Ascending aorta (tissue), 2 donors: ENCODE data around the gene PPM1J. TPM values are rescaled to one million over a fixed set of nuclear protein-coding genes. Genes with fewer than 3 reads are reported as not detected.
"Not testable (repeated sequence)": the region's sequence is repeated elsewhere in the genome, so short reads cannot be mapped to it uniquely, and the experiment has no call there.

Experiments used
- DNase-seq, 2 donors: peaks; one replicate each; pipeline ENCODE4 v3.0.0-alpha.2; 2019; ENCODE audit warnings: low spot score in 2 of 2
- H3K27ac ChIP-seq, 2 donors: fragments of 200-600 bp; sonication (generic); one replicate each; pipeline ENCODE4 v1.5.1; 2016 to 2017; ENCODE audit warnings: mild to moderate bottlenecking in 1 of 2
- H3K27me3 ChIP-seq: fragments of 200-600 bp; sonication (generic); one replicate; pipeline ENCODE4 v1.5.1; 2017
- H3K36me3 ChIP-seq, 2 donors: fragments of 200-600 bp; sonication (generic); one replicate each; pipeline ENCODE4 v1.5.1; 2016
- H3K4me1 ChIP-seq, 2 donors: fragments of 200-600 bp; sonication (generic); one replicate each; pipeline ENCODE4 v1.5.1; 2016 to 2017; ENCODE audit warnings: mild to moderate bottlenecking in 1 of 2
- H3K4me3 ChIP-seq, 2 donors: fragments of 200-600 bp; sonication (generic); one replicate each; pipeline ENCODE4 v1.5.1; 2016 to 2017; ENCODE audit warnings: mild to moderate bottlenecking in 1 of 2
- H3K9me3 ChIP-seq, 2 donors: fragments of 200-600 bp; sonication (generic); one replicate each; pipeline ENCODE4 v1.5.1; 2016
- intact Hi-C: fragments of 100-400 bp; cut with DNase I; formaldehyde crosslinking; loops from one replicate; pipeline ENCODE4 v1.15.1; 2023
- total RNA-seq: library from RNA; depleted of rRNA; stranded (reverse); fragments of >200 nt; gene quantifications from one replicate; pipeline ENCODE4 v1.1.0, GENCODE V29; 2016
- TF ChIP-seq, protein P1 (sequence below), 3 experiments: fragments of 200-600 bp in 2 of 3; fragments of 450-650 bp in 1 of 3; sonication (generic) in 2 of 3; IDR thresholded peaks; one replicate each; pipeline ENCODE4 v1.5.1; 2016 to 2019; ENCODE audit warnings: antibody characterized with exemption in 3 of 3, mild to moderate bottlenecking in 1 of 3, moderate library complexity in 1 of 3

Gene PPM1J
- total RNA-seq, 1 donor from 2014 or later: 10.0 TPM

DNA sequence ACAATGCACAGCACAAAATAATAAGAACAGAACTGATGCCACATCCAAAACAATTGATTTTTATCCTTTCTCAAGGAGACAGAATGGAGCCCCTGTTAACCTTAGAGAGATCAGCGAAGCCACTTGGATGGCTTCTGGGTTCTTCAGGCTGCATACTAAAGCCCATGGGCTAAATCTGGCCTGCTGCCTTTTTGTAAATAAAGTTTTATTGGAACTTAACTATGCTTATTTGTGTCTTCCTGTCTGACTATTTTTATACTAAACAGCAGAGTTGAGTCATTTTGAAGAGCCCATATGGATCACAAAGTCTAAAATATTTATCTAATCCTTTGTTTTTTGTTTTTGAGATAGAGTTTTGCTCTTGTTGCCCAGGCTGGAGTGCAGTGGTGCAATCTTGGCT lies 16.3 kb upstream of the PPM1J start:
- Histone ChIP-seq H3K4me1 (no peaks in the 10 kb centered on the region), H3K4me3 (no peak overlapping the region), H3K36me3 (no peaks in the 10 kb centered on the region), H3K9me3 (no peaks in the 10 kb centered on the region), H3K27ac (no peak overlapping the region), H3K27me3 (no peaks in the 10 kb centered on the region)
- TF ChIP-seq, protein P1, sequence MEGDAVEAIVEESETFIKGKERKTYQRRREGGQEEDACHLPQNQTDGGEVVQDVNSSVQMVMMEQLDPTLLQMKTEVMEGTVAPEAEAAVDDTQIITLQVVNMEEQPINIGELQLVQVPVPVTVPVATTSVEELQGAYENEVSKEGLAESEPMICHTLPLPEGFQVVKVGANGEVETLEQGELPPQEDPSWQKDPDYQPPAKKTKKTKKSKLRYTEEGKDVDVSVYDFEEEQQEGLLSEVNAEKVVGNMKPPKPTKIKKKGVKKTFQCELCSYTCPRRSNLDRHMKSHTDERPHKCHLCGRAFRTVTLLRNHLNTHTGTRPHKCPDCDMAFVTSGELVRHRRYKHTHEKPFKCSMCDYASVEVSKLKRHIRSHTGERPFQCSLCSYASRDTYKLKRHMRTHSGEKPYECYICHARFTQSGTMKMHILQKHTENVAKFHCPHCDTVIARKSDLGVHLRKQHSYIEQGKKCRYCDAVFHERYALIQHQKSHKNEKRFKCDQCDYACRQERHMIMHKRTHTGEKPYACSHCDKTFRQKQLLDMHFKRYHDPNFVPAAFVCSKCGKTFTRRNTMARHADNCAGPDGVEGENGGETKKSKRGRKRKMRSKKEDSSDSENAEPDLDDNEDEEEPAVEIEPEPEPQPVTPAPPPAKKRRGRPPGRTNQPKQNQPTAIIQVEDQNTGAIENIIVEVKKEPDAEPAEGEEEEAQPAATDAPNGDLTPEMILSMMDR (IDR thresholded peaks at IDR 0.05): no peak
- no peak for DNase-seq
- intact Hi-C loops: no loop called here

- Histone ChIP-seq H3K27me3 (no peaks in the 10 kb centered on the region), H3K4me3 (no peak overlapping the region), H3K27ac (no peak overlapping the region), H3K9me3 (no peaks in the 10 kb centered on the region), H3K36me3 (no peaks in the 10 kb centered on the region), H3K4me1 (no peaks in the 10 kb centered on the region)
- DNase-seq: no peak
- TF ChIP-seq, protein P1 (IDR thresholded peaks at IDR 0.05): no peak
- intact Hi-C loops: no loop called here
These were observed 14.8 kb upstream of the PPM1J start for GRCh38 chr1:112729909-112730308.

- H3K4me3 ChIP-seq, intact Hi-C loops, DNase-seq: not testable (repeated sequence)
These were observed 13.9 kb upstream of the PPM1J start for GRCh38 chr1:112729011-112729410.

DNA sequence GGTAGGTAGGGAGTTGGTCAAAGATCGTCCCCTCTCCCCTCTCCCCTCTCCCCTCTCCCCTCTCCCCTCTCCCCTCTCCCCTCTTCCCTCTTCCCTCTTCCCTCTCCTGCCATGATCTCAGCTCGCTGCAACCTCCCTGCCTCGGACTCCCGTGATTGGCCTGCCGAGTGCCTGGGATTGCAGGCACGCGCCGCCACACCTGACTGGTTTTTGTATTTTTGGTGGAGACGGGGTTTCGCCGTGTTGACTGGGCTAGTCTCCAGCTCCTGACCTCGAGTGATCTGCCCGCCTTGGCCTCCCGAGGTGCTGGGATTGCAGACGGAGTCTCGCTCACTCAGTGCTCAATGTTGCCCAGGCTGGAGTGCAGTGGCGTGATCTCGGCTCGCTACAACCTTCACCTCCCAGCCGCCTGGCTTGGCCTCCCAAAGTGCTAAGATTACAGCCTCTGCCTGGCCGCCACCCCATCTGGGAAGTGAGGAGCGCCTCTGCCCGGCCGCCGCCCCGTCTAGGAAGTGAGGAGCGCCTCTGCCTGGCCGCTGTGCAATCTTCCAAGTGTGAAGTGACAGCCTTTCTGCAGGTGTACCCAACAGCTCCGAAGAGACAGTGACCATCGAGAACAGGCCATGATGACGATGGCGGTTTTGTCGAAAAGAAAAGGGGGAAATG lies 13.3 kb upstream of the PPM1J start:
- H3K27ac ChIP-seq, H3K36me3 ChIP-seq, H3K4me3 ChIP-seq, intact Hi-C loops, H3K4me1 ChIP-seq, DNase-seq, H3K9me3 ChIP-seq, H3K27me3 ChIP-seq: not testable (repeated sequence)

More at GRCh38 chr1:112729011-112729410, 13.9 kb upstream of the PPM1J start:
- H3K9me3 ChIP-seq, H3K27ac ChIP-seq, H3K4me1 ChIP-seq, H3K27me3 ChIP-seq, H3K36me3 ChIP-seq: not testable (repeated sequence)

DNA sequence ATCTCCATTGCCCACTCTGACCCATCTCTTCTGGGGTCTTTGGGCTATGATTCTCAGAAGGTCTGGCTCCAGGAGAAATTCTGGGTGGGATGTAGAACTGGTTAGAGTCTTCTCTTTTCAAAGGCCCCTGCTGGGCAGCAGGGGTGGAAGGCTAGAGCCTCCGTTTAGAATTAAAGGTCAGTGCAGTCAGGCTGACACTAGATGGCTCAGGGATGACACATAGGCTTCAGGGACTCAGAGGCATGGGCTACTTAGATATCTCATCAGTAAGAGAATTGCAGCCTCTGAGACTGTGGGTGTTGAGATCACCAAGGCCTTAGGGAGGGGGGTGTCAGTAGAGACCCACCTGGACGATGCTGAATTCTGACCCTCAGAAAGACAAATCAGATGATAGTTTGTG lies 12.6 kb upstream of the PPM1J start:
- Histone ChIP-seq H3K36me3 (no peaks in the 10 kb centered on the region), H3K9me3 (no peaks in the 10 kb centered on the region), H3K27me3 (no peaks in the 10 kb centered on the region), H3K27ac (no peak overlapping the region), H3K4me3 (no peak overlapping the region), H3K4me1 (no peaks in the 10 kb centered on the region)
- intact Hi-C loops: no loop called here
- no peak for DNase-seq
- TF ChIP-seq, protein P1 (IDR thresholded peaks at IDR 0.05): no peak

DNA sequence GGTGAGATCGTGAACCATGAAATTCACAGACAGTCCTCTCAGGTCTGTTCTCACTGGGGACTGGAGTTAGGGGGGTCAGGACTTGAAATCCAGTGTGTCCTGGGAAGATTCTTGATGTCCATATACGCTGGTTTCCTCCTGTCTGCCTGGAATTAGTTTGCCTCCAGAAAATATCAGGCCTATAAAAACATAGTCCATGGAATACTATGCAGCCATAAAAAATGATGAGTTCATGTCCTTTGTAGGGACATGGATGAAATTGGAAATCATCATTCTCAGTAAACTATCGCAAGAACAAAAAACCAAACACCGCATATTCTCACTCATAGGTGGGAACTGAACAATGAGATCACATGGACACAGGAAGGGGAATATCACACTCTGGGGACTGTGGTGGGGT lies 9.1 kb upstream of the PPM1J start:
- H3K36me3 ChIP-seq, intact Hi-C loops, DNase-seq, H3K4me1 ChIP-seq, H3K27me3 ChIP-seq, H3K9me3 ChIP-seq, H3K4me3 ChIP-seq, H3K27ac ChIP-seq: not testable (repeated sequence)

GRCh38 chr1:112723511-112723839 lies 8.3 kb upstream of the PPM1J start:
- H3K4me3 ChIP-seq: no peak overlapping the region
- no peaks in the 10 kb centered on the region for H3K9me3 ChIP-seq
- no peaks in the 10 kb centered on the region for H3K4me1 ChIP-seq
- no peak for DNase-seq
- TF ChIP-seq, protein P1 (IDR thresholded peaks at IDR 0.05): no peak
- intact Hi-C loops: no loop called here
- no peaks in the 10 kb centered on the region for H3K27me3 ChIP-seq
- H3K27ac ChIP-seq: no peak overlapping the region
- H3K36me3 ChIP-seq: no peaks in the 10 kb centered on the region
